HFF-Myc (cell line): ENCODE measurements around the gene UTY.

Experiments used
- DNase-seq: peaks from one replicate; pipeline ENCODE4 v3.0.0-alpha.2; 2011; ENCODE audit warnings: low read depth; ENCODE audit errors: extremely low read depth
- H3K4me3 ChIP-seq: replicated peaks from 2 replicates; pipeline ENCODE4 v1.5.1; 2011; ENCODE audit warnings: low read depth, mild to moderate bottlenecking, control low read depth, low read length
- TF ChIP-seq, protein P1 (sequence below): IDR thresholded peaks from 2 replicates; pipeline ENCODE4 v1.5.1; 2012; ENCODE audit warnings: mild to moderate bottlenecking, low read depth, low read length, control low read depth; ENCODE audit errors: missing control alignments

UTY gene

GRCh38 chrY:13362662-13363061 is 117.2 kb downstream of the UTY start:
- TF ChIP-seq, protein P1, sequence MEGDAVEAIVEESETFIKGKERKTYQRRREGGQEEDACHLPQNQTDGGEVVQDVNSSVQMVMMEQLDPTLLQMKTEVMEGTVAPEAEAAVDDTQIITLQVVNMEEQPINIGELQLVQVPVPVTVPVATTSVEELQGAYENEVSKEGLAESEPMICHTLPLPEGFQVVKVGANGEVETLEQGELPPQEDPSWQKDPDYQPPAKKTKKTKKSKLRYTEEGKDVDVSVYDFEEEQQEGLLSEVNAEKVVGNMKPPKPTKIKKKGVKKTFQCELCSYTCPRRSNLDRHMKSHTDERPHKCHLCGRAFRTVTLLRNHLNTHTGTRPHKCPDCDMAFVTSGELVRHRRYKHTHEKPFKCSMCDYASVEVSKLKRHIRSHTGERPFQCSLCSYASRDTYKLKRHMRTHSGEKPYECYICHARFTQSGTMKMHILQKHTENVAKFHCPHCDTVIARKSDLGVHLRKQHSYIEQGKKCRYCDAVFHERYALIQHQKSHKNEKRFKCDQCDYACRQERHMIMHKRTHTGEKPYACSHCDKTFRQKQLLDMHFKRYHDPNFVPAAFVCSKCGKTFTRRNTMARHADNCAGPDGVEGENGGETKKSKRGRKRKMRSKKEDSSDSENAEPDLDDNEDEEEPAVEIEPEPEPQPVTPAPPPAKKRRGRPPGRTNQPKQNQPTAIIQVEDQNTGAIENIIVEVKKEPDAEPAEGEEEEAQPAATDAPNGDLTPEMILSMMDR = no peak
- no peak for DNase-seq
- no peak overlapping the region for H3K4me3 ChIP-seq

DNA sequence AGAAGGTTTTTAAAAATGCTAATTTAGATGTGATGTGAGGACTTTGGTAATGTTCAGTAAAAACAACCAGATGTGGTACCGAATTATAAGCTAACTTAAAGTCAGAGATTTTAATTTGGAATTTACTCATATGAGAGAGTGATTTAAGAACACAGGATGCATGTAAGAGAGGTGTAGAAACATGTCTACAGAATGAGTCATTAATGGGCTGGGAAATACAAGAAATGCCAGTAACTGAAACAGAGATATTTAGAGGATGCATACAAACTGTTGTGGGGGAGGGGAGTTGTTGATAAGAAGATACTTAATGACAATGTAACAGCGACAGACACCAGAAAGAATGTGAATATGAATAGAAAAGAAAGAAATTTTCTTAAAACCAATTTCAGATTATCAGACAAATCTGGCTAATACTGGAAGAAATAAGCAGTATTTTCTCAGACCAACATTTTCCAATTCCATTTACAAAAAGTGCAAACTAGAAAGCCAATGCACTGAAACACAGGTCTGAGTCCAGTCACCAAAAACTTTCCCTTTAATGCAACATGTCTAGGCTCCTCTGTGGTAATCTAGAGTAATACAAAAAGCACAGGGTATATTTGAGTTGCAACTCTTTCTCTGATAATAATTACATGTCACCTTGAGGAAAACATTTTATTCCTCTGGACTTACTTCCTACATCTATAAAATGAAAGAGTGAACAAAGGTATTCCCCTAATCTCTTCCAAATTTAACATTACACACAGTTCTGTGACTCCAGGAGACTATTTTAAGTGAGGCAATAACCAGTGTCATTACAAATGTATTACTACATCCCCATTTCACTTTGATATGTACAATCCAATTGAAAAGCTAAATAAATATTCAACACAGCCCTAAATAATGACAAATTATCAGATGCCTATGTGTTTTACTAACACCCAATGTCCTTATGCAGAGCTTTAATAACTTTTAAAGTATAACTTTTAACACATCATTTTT is 117.9 kb downstream of the UTY start:
- no peak overlapping the region for H3K4me3 ChIP-seq

DNA sequence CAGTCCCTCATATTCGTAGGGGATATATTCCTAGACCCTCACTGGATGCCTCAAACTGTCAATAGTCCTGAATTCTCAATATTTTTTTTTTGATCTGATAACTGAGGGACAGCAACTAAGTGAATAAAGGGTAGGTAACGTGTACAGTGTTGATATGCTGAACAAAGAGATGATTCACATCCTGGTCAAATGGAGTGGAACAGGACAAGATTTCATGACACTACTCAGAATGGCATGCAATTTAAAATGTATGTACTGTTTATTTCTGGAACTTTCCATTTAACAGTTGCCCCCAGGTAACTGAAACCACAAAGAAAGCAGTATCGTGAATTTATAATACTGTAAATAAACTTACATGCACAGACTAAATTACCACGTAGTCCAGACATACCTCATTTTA is 128.4 kb downstream of the UTY start:
- no peak for DNase-seq
- TF ChIP-seq, protein P1 = no peak
- no peak overlapping the region for H3K4me3 ChIP-seq

More for the DNA sequence above, 117.9 kb downstream of the UTY start:
- TF ChIP-seq, protein P1 = no peak
- peak; percentile 7 for DNase-seq

- no peak overlapping the region for H3K4me3 ChIP-seq
- DNase-seq = no peak
- TF ChIP-seq, protein P1 = no peak
Measured at GRCh38 chrY:13347106-13347505, 132.7 kb downstream of the UTY start.

- no peak overlapping the region for H3K4me3 ChIP-seq
- TF ChIP-seq, protein P1 = no peak
Measured at GRCh38 chrY:13345549-13345948, 134.3 kb downstream of the UTY start.

DNA sequence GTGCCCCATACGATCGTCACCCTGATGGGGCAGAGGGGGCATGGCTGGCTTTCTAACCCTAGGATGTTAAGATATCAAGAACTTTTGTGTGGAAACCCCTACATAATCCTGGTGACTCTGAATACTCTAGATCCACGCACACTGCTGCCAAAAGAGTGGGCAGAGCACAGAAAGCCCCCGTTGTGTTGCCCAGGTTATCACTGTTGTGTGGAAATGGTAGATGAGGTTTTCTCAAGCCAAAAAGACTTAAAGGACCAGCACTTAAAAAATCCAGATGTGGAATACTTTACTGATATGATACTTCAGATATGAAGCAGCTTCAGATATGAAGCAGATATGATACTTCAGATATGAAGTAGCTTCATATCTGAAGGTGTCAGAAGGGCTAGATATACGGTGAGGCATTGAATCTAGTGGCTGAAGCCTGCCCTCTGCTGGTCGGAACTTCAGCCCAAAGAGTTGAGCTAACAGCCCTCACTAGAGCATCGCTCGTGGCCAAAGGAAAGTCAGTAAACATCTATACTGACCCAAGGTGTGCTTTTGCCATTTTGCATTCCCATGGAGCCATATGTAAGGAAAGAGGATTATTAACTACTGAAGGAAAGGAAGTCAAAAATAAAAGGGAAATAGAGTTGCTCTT is 136.4 kb downstream of the UTY start:
- TF ChIP-seq, protein P1 = peak; percentile 61
- no peak for DNase-seq
- no peak overlapping the region for H3K4me3 ChIP-seq

More at GRCh38 chrY:13345549-13345948, 134.3 kb downstream of the UTY start:
- no peak for DNase-seq
